ENCODE results near the gene KIF2A. TPM values are rescaled to one million over a fixed set of nuclear protein-coding genes. Genes with fewer than 3 reads are reported as not detected.

KIF2A gene
- total and polyA plus RNA-seq, 2 of the 8 experiments (the other 6 are each of a cell fraction or from before 2014, with no cell fraction given): 18.4 to 97.1 TPM

- Histone ChIP-seq H2BK20ac (ENCODE audit: low read length) (no peak overlapping the region), H3K14ac (ENCODE audit: insufficient read length) (no peak overlapping the region), H3K79me2 (ENCODE audit: control insufficient read depth in 1 of 2, insufficient read depth in 2 of 2, low read length in 2 of 2) (no peaks in the 10 kb centered on the region), H3K36me3 (ENCODE audit: control insufficient read depth in 2 of 4, insufficient read depth in 4 of 4, low read length in 3 of 4) (peaks cover 4 to 63% (median 21%) of the 10 kb centered on the region in 4 experiments; a peak in 6 of 8 replicates), H3K4ac (replicated peaks; ENCODE audit: insufficient read length, low read depth, low read length) (no peak overlapping the region), H2BK12ac (ENCODE audit: low read depth, low read length) (no peak overlapping the region), H4K91ac (replicated peaks; ENCODE audit: insufficient read length, low read length) (no peak overlapping the region), H2BK120ac (replicated peaks; ENCODE audit: low read depth, low read length) (no peak overlapping the region), H4K20me1 (replicated peaks in 1 of 2; ENCODE audit: control insufficient read depth in 1 of 2, insufficient read depth in 2 of 2, low read length in 2 of 2) (no peaks in the 10 kb centered on the region), H3K9me3 (ENCODE audit: insufficient read depth in 2 of 2, low read depth in 1 of 2, low read length in 1 of 2) (no peaks in the 10 kb centered on the region), H4K8ac (ENCODE audit: extremely low read depth, insufficient read depth, low read length) (no peak overlapping the region), H4K5ac (ENCODE audit: insufficient read length, low read depth, low read length) (no peak overlapping the region), H3K4me2 (ENCODE audit: insufficient read depth in 1 of 2, low read depth in 2 of 2, low read length in 2 of 2) (no peak overlapping the region), H3K27ac (ENCODE audit: low read depth, low read length) (no peak overlapping the region), H3K79me1 (ENCODE audit: low read depth, low read length) (no peaks in the 10 kb centered on the region), H3K9ac (replicated peaks in 1 of 4; ENCODE audit: extremely low read depth in 1 of 4, low read depth in 3 of 4, low read length in 3 of 4) (no peak overlapping the region), H3K18ac (ENCODE audit: extremely low read depth, low read length) (no peak overlapping the region), H2BK15ac (ENCODE audit: low read length) (no peak overlapping the region), H2AK5ac (ENCODE audit: low read depth, low read length) (no peak overlapping the region), H3K23me2 (ENCODE audit: low read depth, low read length) (no peaks in the 10 kb centered on the region), H3K4me1 (replicated peaks in 1 of 4; ENCODE audit: control insufficient read depth in 3 of 4, insufficient read depth in 4 of 4, low read length in 3 of 4) (no peaks in the 10 kb centered on the region), H3K56ac (replicated peaks; ENCODE audit: insufficient read length, low read depth, low read length) (no peak overlapping the region), H3K23ac (ENCODE audit: insufficient read length) (no peak overlapping the region), H3K27me3 (replicated peaks in 1 of 4; ENCODE audit: control insufficient read depth in 3 of 4, extremely low read depth in 1 of 4, insufficient read depth in 3 of 4, low read length in 3 of 4) (no peaks in the 10 kb centered on the region), H3K4me3 (ENCODE audit: extremely low read depth in 1 of 4, insufficient read depth in 2 of 4, low read depth in 3 of 4, low read length in 4 of 4) (no peak overlapping the region), H2BK5ac (ENCODE audit: low read depth, low read length) (no peak overlapping the region), H2AFZ (ENCODE audit: low read length) (no peak overlapping the region)
- ChIA-PET CTCF (ENCODE audit: partially characterized antibody) (interaction anchor here (1.3 kb wide), 1 partner anchor 41 kb away, joined by 3 read pairs; no protein-coding TSS in a partner anchor), POLR2A (ENCODE audit: partially characterized antibody) (interaction anchor here (0.7 to 4.2 kb wide), 3 partner anchors 8 to 30 kb away, joined by 3 to 26 read pairs (median 3); partner anchors contain the start of genes DIMT1 and IPO11)
- no peak for DNase-seq (ENCODE audit: low read depth in 1 of 2, low spot score in 2 of 2)
- WGBS, 2 experiments (ENCODE audit: extremely low coverage in 1 of 2, insufficient coverage in 1 of 2, insufficient read length in 1 of 2, insufficient replicate concordance in 2 of 2, low coverage in 1 of 2, low lambda C conversion rate in 2 of 2, missing lambda C conversion rate in 1 of 2): 93% methylated on average over 5 of the region's 5 CpGs; no CpG with 5 or more reads in 1 of the 2 experiments
- FAIRE-seq: no peak
- no peak for TF ChIP-seq EZH2 (IDR thresholded peaks at IDR 0.05; ENCODE audit: low read depth, low read length, severe bottlenecking)
- TF ChIP-seq YY1 (IDR thresholded peaks at IDR 0.05; ENCODE audit: low read depth, low read length): no peak
- no peak for TF ChIP-seq SRF (IDR thresholded peaks at IDR 0.05; ENCODE audit: low read depth, low read length)
- TF ChIP-seq TAF7 (optimal IDR thresholded peaks at IDR 0.05; ENCODE audit: borderline replicate concordance, low read depth, low read length): no peak
- TF ChIP-seq BACH1 (IDR thresholded peaks at IDR 0.05; ENCODE audit: low read length): no peak
- TF ChIP-seq POU5F1 (IDR thresholded peaks at IDR 0.05; ENCODE audit: low read depth, low read length): no peak
- TF ChIP-seq CHD2 (IDR thresholded peaks at IDR 0.05; ENCODE audit: low read length): no peak
- TF ChIP-seq CBX8 (IDR thresholded peaks at IDR 0.05; ENCODE audit: borderline replicate concordance, low read depth, low read length): no peak
- no peak for TF ChIP-seq ASH2L (IDR thresholded peaks at IDR 0.05; ENCODE audit: low read length)
- TF ChIP-seq NANOG (IDR thresholded peaks at IDR 0.05; ENCODE audit: insufficient read depth, low read depth, low read length, poor library complexity, severe bottlenecking): no peak
- no peak for TF ChIP-seq CTBP2 (IDR thresholded peaks at IDR 0.05; ENCODE audit: borderline replicate concordance, insufficient read depth, insufficient read length, low read length)
- TF ChIP-seq, protein P1, sequence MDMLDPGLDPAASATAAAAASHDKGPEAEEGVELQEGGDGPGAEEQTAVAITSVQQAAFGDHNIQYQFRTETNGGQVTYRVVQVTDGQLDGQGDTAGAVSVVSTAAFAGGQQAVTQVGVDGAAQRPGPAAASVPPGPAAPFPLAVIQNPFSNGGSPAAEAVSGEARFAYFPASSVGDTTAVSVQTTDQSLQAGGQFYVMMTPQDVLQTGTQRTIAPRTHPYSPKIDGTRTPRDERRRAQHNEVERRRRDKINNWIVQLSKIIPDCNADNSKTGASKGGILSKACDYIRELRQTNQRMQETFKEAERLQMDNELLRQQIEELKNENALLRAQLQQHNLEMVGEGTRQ (IDR thresholded peaks at IDR 0.05; ENCODE audit: low read length): no peak
These were observed 89.4 kb downstream of the KIF2A start for GRCh38 chr5:62395210-62395950.

Measured in H1 (cell line).